Activated CD4-positive, alpha-beta T cell treated with anti-CD3 and anti-CD28 coated beads, Interleukin-2, amount 10 ng/mL, durations not matched to agents 7 days and 5 days (primary cell): ENCODE results near the gene UBA6. TPM values are rescaled to one million over a fixed set of nuclear protein-coding genes. Genes with fewer than 3 reads are reported as not detected.

Experiments used
- CTCF ChIA-PET: fragments of 350-600 bp; sonication (Branson Sonifier 250); formaldehyde crosslinking; loops from one replicate; lab custom pipeline; 2021; ENCODE audit warnings: antibody characterized with exemption; lab: Charles Lee
- POLR2A ChIA-PET: fragments of 350-600 bp; sonication (Branson Sonifier 250); formaldehyde crosslinking; loops from one replicate; lab custom pipeline; 2021; ENCODE audit warnings: antibody characterized with exemption; lab: Charles Lee
- DNase-seq: peaks from one replicate; pipeline ENCODE4 v3.0.0-alpha.2; 2020
- H3K27ac Mint-ChIP-seq: one replicate; pipeline ENCODE4 v1.8.0; 2021; ENCODE audit warnings: mild to moderate bottlenecking, moderate library complexity, mixed read lengths
- H3K27me3 Mint-ChIP-seq: one replicate; pipeline ENCODE4 v1.8.0; 2021; ENCODE audit warnings: mixed read lengths
- H3K36me3 Mint-ChIP-seq: one replicate; pipeline ENCODE4 v1.8.0; 2021; ENCODE audit warnings: low read depth, mixed read lengths
- H3K4me1 Mint-ChIP-seq: one replicate; pipeline ENCODE4 v1.8.0; 2021; ENCODE audit warnings: mixed read lengths
- H3K4me3 Mint-ChIP-seq: one replicate; pipeline ENCODE4 v1.8.0; 2021; ENCODE audit warnings: mild to moderate bottlenecking, moderate library complexity, mixed read lengths
- H3K9me3 Mint-ChIP-seq: one replicate; pipeline ENCODE4 v1.8.0; 2021; ENCODE audit warnings: mixed read lengths
- total RNA-seq, 2 experiments: library from RNA; stranded (reverse); gene quantifications; one replicate each; pipeline ENCODE4 v1.2.3, GENCODE V29; 2021

Gene UBA6
- total RNA-seq, 2 experiments from 2014 or later = 73.3 to 82.0 TPM

DNA sequence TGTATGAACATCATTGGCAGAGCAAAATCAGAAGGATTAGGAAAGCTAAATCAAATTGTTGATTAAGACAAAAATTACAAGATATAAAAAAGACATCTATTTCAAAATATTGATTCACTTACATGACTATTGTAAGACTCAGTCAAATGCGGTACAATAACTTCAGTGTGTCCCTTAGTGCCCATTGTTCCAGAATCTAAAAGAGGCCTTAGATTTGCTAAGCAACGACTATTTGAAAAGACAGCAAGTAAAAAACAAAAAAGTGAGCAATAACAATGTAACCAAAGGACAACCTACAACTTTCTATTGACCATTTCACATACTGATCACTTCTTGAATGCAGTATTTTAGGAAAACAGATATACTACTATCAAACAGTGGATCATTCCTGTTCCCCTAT, 65.6 kb downstream of the UBA6 start:
- CTCF ChIA-PET = no interaction called here
- H3K36me3 Mint-ChIP-seq = peaks cover 57% of the 10 kb centered on the region

DNA sequence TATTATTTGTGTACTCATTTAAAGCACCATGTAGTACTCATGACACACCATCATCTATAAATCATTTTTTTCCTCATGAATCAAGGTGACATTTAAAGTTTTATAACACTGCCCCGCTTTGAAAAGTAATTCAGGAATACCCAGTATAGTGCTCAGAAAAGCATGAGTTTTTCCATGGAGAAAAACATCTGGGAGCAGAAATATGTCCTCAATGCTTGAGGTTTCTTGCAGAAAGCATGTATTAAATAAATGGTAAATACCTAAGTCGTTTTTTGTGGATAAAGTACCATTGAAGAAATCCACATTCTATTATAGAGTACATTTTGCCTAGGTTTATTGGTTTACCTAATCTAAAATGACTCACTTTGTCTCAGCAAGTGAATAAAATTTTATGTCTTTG, 66.2 kb downstream of the UBA6 start:
- ChIA-PET CTCF (no interaction called here), POLR2A (no interaction called here)
- Mint-ChIP-seq H3K9me3 (no peaks in the 10 kb centered on the region), H3K4me1 (peaks cover 22% of the 10 kb centered on the region), H3K36me3 (peaks cover 56% of the 10 kb centered on the region), H3K27me3 (no peaks in the 10 kb centered on the region), H3K4me3 (peak overlapping the region; percentile 82), H3K27ac (no peak overlapping the region)
- no peak for DNase-seq

More for the DNA sequence above, 65.6 kb downstream of the UBA6 start:
- POLR2A ChIA-PET = no interaction called here
- no peaks in the 10 kb centered on the region for H3K9me3 Mint-ChIP-seq
- DNase-seq = no peak
- H3K27me3 Mint-ChIP-seq = no peaks in the 10 kb centered on the region
- H3K27ac Mint-ChIP-seq = no peak overlapping the region
- peaks cover 20% of the 10 kb centered on the region for H3K4me1 Mint-ChIP-seq
- H3K4me3 Mint-ChIP-seq = no peak overlapping the region

DNA sequence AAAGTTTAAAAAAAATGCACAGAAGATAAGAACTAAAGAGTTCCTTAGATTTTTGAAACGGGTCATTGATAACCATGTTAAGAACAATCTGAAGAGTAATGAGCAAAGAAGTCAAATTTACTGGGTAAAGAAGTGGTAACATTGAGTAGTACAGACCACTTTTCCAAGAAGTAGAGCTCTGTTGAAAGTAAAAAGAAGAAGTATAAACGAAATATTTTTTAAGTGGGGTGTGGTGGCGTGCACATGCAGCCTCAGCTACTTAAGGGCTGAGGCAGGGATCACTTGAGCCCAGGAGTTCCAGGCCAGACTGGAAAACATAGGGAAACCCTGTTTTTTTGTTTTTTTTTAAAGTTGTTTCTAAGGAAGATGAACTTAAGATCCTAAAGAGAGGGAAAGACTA, 68.5 kb downstream of the UBA6 start:
- Mint-ChIP-seq H3K4me1 (peaks cover 18% of the 10 kb centered on the region), H3K27ac (peak overlapping the region; percentile 89), H3K4me3 (peak overlapping the region; percentile 82), H3K36me3 (peaks cover 58% of the 10 kb centered on the region), H3K9me3 (no peaks in the 10 kb centered on the region), H3K27me3 (no peaks in the 10 kb centered on the region)
- DNase-seq = no peak
- POLR2A ChIA-PET = no interaction called here
- CTCF ChIA-PET = no interaction called here

DNA sequence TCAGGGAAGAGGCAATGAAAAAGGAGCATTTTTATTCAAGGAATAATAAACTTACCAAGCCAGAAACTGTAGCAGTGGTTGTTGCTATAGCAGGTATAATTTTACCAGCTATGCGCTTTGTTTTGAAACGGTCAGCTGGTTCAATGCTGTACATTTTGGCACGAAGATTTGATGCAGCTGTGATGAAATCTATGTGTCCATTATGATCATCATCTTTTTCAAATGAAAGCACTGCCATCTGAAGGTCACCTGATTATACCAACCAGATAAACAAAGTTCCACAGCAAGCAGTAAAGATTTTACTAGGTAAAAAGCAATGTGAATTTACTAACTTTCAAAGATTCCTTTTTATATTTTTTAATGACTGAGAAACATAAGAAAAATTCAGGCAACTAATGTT, 76.0 kb downstream of the UBA6 start:
- H3K4me1 Mint-ChIP-seq = peaks cover 5% of the 10 kb centered on the region
- H3K9me3 Mint-ChIP-seq = no peaks in the 10 kb centered on the region
- H3K4me3 Mint-ChIP-seq = no peak overlapping the region
- no peaks in the 10 kb centered on the region for H3K27me3 Mint-ChIP-seq
- peaks cover 51% of the 10 kb centered on the region for H3K36me3 Mint-ChIP-seq
- POLR2A ChIA-PET = no interaction called here
- H3K27ac Mint-ChIP-seq = no peak overlapping the region
- CTCF ChIA-PET = no interaction called here
- DNase-seq = no peak

DNA sequence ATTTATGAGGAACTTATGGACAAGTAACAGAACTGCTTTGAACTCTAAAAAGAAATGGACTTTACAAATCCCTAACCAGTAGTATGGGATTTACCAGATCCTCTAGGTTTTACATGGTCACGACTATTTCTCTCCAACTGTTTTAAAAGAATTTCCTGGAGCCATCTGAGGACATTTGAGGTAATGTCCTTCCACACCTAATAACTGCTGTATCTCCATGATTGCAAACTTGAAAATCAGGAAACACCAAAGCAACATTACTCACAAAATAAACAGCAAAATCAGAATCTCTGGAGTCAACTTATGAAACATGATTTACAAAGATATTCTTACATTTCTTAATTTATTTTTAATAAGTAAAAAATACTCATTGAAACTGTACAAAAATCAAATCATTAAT, 84.5 kb downstream of the UBA6 start:
- Mint-ChIP-seq H3K36me3 (peaks cover 64% of the 10 kb centered on the region), H3K27ac (no peak overlapping the region), H3K4me1 (no peaks in the 10 kb centered on the region), H3K4me3 (no peak overlapping the region), H3K27me3 (no peaks in the 10 kb centered on the region), H3K9me3 (peaks cover 17% of the 10 kb centered on the region)
- POLR2A ChIA-PET = no interaction called here
- CTCF ChIA-PET = no interaction called here
- DNase-seq = no peak

DNA sequence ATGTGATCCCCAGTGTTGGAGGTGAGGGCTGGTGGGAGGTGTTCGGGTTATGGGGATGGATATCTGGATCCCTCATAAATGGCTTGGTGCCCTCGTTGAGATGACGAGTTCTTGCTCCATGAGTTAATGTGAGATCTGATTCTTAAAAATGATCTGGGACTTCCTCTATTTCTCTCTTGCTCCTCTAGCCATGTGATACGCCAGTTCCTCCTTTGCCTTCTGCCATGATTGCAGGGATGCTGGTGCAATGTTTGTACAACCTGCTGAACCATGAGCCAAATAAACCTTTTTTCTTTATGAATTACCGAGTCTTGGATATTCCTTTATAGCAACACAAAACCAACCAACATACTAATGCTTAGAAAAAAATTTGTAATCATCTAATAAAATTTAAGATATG, 85.8 kb downstream of the UBA6 start:
- ChIA-PET POLR2A (no interaction called here), CTCF (no interaction called here)
- Mint-ChIP-seq H3K27me3 (no peaks in the 10 kb centered on the region), H3K4me1 (no peaks in the 10 kb centered on the region), H3K9me3 (peaks cover 17% of the 10 kb centered on the region), H3K27ac (no peak overlapping the region), H3K4me3 (no peak overlapping the region), H3K36me3 (peaks cover 59% of the 10 kb centered on the region)
- DNase-seq = no peak

DNA sequence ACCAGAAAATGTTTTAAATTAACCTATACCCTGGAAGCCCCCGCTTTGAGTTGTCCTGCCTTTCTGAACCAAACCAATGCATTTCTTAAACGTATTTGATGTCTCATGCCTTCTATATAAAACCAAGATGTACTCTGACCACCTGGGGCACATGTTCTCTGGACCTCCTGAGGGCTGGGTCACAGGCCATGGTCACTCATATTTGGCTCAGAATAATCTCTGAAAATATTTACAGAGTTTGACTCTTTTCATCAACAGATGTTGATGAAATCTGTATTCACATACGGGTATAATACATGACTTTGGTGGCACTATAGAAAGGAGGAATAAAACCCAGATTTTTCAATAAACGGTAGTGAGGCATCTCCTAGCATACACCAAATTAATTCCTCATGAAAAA, 86.8 kb downstream of the UBA6 start:
- H3K27ac Mint-ChIP-seq = no peak overlapping the region
- ChIA-PET CTCF (no interaction called here), POLR2A (no interaction called here)
- peaks cover 22% of the 10 kb centered on the region for H3K9me3 Mint-ChIP-seq
- DNase-seq = no peak
- H3K4me3 Mint-ChIP-seq = no peak overlapping the region
- H3K4me1 Mint-ChIP-seq = no peaks in the 10 kb centered on the region
- H3K27me3 Mint-ChIP-seq = no peaks in the 10 kb centered on the region
- H3K36me3 Mint-ChIP-seq = peaks cover 60% of the 10 kb centered on the region

DNA sequence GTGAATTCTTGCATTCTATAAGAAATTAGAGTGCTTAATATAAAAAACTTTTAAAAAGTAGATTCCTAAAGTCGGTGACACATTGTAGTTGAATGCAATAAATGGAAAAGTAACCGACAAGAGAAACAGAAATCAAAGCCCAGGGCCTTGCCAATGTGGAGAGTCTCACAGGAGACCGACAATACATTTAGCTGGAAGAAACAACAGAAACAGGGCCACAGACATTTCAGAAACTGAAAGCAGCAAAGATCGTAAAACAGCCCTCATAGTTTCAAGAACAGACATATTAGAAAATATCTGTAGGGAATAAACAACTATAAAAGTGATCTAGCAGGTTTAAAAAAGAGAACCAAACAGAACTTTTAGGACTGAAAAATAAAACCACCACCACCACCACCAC, 92.9 kb downstream of the UBA6 start:
- Mint-ChIP-seq H3K9me3 (peaks cover 9% of the 10 kb centered on the region), H3K27ac (peak overlapping the region; percentile 75), H3K27me3 (no peaks in the 10 kb centered on the region), H3K4me1 (peaks cover 12% of the 10 kb centered on the region), H3K4me3 (peak overlapping the region; percentile 4), H3K36me3 (peaks cover 59% of the 10 kb centered on the region)
- CTCF ChIA-PET = no interaction called here
- no peak for DNase-seq
- POLR2A ChIA-PET = no interaction called here

DNA sequence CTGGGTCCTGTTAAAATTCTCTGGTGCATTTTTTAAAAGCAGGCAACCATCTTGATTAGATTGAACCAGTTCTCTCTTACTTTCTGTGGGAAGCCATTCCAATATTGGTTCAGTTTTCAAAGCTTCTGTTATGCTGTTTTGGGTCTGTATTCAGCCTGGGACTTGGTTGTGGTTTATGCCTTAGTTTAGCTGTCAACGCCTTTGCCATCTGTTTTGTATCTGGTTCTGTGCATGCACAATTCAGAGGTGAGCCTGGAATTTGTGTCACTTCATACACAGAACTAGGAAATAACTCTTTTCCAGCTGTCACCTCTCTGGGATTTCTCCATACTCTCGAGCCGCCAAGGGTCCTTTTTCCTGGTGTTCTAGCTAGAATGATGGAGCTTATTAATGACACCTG, 96.2 kb downstream of the UBA6 start:
- ChIA-PET CTCF (interaction anchor here (0.7 to 1.2 kb wide), 2 partner anchors 10 to 15 kb away, joined by 3 read pairs; no protein-coding TSS in a partner anchor), POLR2A (no interaction called here)
- Mint-ChIP-seq H3K36me3 (peaks cover 73% of the 10 kb centered on the region), H3K4me3 (no peak overlapping the region), H3K27ac (no peak overlapping the region), H3K9me3 (peaks cover 18% of the 10 kb centered on the region), H3K4me1 (peaks cover 12% of the 10 kb centered on the region), H3K27me3 (no peaks in the 10 kb centered on the region)
- DNase-seq = no peak

DNA sequence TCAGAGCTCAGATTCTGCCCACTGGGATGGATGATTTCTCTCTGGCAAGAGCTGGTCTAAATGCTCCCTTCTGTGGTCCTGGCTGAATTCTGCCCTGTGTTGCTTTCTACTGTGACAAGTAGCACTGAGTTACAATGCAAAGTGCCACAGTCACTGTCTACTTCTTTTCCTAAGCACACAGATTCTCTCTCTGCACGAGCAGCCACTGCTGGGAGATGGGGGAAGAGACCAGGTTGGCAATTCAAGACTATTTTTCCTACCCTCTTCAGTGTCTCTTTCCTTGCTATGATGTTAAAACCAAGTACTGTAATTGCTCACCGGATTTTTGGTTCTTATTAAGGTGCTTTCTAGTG, 97.0 kb downstream of the UBA6 start:
- peaks cover 69% of the 10 kb centered on the region for H3K36me3 Mint-ChIP-seq
- ChIA-PET POLR2A (no interaction called here), CTCF (interaction anchor here (0.7 to 1.2 kb wide), 2 partner anchors 10 to 16 kb away, joined by 3 read pairs; no protein-coding TSS in a partner anchor)
- peaks cover 12% of the 10 kb centered on the region for H3K4me1 Mint-ChIP-seq
- H3K9me3 Mint-ChIP-seq = peaks cover 16% of the 10 kb centered on the region
- no peak overlapping the region for H3K27ac Mint-ChIP-seq
- H3K4me3 Mint-ChIP-seq = no peak overlapping the region
- no peaks in the 10 kb centered on the region for H3K27me3 Mint-ChIP-seq
- no peak for DNase-seq

DNA sequence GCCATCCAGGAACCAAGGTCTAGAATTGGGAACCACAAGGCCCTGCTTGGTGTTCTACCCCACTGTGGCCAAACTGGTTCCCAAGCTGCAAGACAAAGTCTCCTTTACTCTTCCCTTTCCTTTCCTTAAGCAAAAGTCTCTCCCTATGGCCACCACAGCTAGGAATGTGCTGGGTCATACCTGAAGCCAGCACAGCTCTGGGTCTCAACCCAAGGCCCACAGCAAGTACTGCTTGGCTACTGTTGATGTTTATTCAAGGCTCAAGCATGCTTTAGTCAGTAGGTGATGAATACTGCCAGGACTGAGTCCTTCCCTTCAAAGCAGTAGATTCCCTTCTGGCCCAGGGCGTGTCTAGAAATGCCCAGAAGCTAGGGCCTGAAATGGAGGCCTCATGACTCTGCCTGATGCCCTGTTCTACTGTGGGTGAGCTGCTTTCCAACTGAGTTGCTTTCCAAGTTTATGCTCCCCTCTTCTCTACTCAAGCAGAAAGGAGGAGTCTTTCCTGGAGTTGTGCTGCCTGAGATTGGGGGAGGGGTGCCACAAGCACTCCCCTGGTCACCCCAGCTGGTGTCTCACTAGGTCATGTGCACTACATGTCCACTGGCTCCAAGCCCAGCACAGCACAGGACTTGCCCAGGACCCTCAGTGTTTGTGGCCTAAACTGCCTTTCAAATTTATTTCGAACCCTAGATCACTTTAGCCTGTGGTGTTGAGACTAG, 97.5 kb downstream of the UBA6 start:
- CTCF ChIA-PET = interaction anchor here (1.2 kb wide), 1 partner anchor 9 kb away, joined by 3 read pairs; no protein-coding TSS in a partner anchor

DNA sequence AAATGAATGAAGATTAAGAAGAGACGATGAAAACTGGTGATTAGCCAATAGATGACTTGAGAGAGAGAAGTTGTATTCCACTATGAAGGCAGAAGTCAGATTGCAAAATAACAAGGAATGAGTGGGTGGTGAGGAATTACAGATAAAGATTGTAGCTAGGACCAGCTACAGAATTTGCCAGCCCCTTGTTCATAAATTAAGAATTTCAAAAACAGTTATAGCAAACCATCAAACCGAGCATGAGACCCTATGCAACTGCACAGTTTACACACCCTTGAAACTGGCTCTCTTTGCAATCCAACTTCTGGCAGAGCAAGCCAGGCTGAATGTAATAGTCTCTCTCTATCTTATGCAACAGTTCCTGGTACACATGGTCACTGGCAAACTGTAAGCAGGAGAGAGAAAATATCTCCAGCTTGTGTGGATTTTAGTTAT, 107.2 kb downstream of the UBA6 start:
- Mint-ChIP-seq H3K4me1 (no peaks in the 10 kb centered on the region), H3K36me3 (peaks cover 49% of the 10 kb centered on the region), H3K9me3 (peaks cover 3% of the 10 kb centered on the region), H3K4me3 (no peak overlapping the region), H3K27me3 (no peaks in the 10 kb centered on the region), H3K27ac (no peak overlapping the region)
- DNase-seq = no peak
- ChIA-PET CTCF (interaction anchor here (1.3 kb wide), 1 partner anchor 11 kb away, joined by 3 read pairs; no protein-coding TSS in a partner anchor), POLR2A (no interaction called here)

More for the DNA sequence above, 97.5 kb downstream of the UBA6 start:
- Mint-ChIP-seq H3K9me3 (peaks cover 17% of the 10 kb centered on the region), H3K4me1 (peaks cover 11% of the 10 kb centered on the region), H3K27ac (no peak overlapping the region), H3K4me3 (no peak overlapping the region), H3K36me3 (peaks cover 71% of the 10 kb centered on the region), H3K27me3 (no peaks in the 10 kb centered on the region)
- no peak for DNase-seq
- POLR2A ChIA-PET = no interaction called here

DNA sequence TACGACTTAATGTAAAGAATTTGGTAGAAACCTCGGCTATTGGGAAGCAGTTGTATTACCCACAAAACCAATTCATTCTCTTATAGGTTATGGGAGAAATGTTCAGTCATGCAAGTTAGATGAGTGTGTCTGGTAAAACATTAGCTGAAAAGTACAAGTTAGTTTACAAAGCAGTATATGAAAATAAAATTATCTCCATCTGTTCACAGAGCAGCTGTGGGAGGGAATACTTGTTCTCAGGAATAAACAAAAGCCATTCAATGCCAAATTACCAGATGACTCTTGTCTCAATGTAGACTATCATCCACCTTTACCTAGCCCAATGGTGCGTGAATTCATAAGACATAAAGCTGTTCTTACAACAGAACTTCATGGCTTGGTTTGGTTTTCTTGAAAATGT, 113.8 kb downstream of the UBA6 start:
- ChIA-PET POLR2A (no interaction called here), CTCF (no interaction called here)
- Mint-ChIP-seq H3K36me3 (peaks cover 43% of the 10 kb centered on the region), H3K4me1 (peaks cover 7% of the 10 kb centered on the region), H3K27ac (no peak overlapping the region), H3K4me3 (no peak overlapping the region), H3K9me3 (no peaks in the 10 kb centered on the region), H3K27me3 (no peaks in the 10 kb centered on the region)
- DNase-seq = no peak

DNA sequence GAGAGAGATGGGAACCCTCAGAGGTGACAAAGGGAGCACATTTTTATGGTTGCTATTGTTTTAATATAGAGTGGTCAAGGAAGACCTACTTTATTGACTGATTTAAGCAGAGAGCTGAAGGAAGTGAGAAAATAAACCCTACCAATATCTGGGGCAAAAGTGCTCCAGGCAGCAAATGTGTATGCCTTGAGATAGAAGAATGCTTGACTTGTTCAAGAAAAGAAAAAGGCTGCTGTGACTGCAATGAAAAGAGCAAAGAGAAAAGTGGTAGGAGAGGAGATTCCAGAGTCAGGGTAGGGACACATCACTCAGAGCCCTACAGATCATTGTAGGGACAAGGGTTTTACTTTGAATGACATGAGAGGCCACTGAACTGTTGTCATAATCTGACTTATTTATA, 116.5 kb downstream of the UBA6 start:
- Mint-ChIP-seq H3K4me3 (no peak overlapping the region), H3K27me3 (no peaks in the 10 kb centered on the region), H3K9me3 (peaks cover under 1% of the 10 kb centered on the region), H3K36me3 (peaks cover 47% of the 10 kb centered on the region), H3K27ac (no peak overlapping the region), H3K4me1 (peaks cover 25% of the 10 kb centered on the region)
- ChIA-PET CTCF (interaction anchor here (1.4 kb wide), 1 partner anchor 35 kb away, joined by 3 read pairs; no protein-coding TSS in a partner anchor), POLR2A (no interaction called here)
- no peak for DNase-seq
